DMS53 (cell line): ENCODE results near the gene KRTAP10-6.
"Not testable (repeated sequence)": the region's sequence is repeated elsewhere in the genome, so short reads cannot be mapped to it uniquely, and the experiment has no call there.

Experiments used
- DNase-seq: peaks from one replicate; lab custom pipeline; 2025; lab: John Stamatoyannopoulos, UW

The KRTAP10-6 gene

GRCh38 chr21:44578371-44579055, 13.8 kb downstream of the KRTAP10-6 start:
- no peak for DNase-seq

DNA sequence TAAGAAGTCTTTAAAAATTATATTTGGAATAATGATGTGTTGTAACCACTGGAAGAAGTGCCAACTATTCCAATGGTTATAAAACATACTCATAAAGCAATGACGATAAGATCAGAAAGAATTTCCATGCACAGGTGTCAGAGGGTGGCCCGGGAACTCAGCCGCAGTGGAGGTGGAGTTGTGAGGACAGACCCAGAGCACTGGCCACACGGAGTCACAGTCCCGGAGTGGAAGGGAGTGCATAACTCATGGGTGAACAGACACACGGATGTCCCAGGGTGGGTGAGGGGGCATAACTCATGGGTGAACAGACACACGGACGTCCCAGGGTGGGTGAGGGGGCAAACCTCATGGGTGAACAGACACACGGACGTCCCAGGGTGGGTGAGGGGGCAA, 16.3 kb downstream of the KRTAP10-6 start:
- DNase-seq: no peak

- no peak for DNase-seq
Observed at GRCh38 chr21:44575307-44576024, 16.8 kb downstream of the KRTAP10-6 start.

- peak; percentile 89 for DNase-seq
Observed at GRCh38 chr21:44574457-44575306, 17.6 kb downstream of the KRTAP10-6 start.

DNA sequence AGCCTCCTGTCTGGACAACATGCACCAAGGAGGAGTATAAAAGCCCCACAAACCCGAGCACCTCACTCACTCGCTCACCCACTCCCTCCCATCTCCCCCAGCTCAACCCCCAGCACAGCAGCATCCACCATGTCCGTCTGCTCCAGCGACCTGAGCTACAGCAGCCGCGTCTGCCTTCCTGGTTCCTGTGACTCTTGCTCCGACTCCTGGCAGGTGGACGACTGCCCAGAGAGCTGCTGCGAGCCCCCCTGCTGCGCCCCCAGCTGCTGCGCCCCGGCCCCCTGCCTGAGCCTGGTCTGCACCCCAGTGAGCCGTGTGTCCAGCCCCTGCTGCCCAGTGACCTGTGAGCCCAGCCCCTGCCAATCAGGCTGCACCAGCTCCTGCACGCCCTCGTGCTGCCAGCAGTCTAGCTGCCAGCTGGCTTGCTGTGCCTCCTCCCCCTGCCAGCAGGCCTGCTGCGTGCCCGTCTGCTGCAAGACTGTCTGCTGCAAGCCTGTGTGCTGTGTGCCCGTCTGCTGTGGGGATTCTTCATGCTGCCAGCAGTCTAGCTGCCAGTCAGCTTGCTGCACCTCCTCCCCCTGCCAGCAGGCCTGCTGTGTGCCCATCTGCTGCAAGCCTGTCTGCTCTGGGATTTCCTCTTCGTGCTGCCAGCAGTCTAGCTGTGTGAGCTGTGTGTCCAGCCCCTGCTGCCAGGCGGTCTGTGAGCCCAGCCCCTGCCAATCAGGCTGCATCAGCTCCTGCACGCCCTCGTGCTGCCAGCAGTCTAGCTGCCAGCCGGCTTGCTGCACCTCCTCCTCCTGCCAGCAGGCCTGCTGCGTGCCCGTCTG, 18.5 kb downstream of the KRTAP10-6 start, which contains the start of gene KRTAP10-4:
KRTAP10-4 (plus strand) TSS at position 100 of the 827 bp plus-strand sequence; CDS start at position 130, 30 bp downstream.
- DNase-seq: peak; percentile 30

DNA sequence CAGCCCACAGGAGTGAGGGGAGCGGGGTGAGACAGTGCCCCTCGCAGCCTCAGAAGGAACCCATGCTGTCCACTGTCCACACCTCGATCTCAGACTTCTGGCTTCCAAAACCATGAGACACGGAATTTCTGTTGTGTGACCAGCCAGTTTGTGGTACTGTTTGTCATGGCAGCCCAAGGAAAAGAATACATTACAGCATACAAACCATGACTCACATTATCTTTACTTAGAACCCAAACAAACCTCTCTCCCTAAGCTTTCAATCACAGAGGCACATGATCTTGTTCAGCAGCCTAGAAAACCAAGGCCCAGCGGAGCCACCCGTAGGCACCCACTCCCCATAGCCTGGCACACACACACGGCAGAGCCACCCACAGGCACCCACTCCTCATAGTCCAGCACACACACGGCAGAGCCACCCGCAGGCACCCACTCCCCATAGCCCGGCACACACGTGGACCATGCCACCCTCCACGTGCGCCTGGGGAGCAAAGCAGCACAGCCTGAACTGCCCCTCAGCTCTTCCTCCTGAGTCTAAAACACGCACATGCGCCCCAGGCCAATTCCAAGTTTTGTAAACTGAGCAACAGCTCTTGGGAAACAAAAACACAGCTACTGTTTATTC, 19.2 kb downstream of the KRTAP10-6 start:
- peak; percentile 79 for DNase-seq

DNA sequence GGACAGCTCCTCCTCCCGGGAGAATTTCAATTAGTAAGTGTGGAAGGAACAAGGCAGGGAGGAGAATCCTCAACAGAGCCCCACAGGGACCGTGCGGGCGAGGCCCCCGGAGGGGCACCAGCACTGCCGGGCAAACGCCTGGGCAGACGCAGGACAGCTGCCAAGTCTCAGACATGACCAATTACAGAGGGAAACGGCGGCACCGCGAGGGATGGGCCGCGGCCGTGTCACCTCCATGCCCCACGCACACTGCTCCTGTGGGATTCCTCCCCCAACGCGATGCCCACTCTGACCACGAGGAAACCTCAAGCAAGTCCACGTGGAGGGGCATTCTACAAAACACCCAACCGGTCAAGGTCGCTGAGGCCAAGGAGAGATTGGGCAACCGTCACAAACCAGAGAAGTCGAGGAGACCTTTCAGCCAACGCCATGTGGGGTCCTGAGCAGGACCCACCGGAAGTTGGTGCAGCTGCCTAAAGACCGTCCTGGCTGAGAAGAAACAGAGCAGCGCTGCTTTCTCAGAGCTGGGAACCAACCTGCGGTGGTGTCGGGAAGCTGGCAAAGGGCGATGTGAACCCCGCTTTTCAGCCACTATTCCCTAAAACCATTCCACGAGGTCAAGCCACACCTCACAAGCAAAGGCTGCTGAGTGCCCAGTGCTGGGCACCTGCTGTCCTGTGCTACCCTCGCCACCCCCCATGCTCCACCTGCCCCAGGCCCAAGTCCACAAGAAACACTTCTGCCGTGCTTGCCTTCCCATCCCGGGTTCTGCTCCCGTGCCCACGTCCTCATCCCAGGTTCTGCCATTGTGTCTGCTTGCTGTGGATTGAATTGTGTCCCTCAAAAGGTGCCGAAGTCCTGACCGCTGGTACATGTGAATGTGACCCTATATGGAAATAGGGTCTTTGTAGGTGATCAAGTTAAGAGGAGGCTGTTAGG, 20.2 kb downstream of the KRTAP10-6 start:
- DNase-seq: no peak

- peak; percentile 34 for DNase-seq
Observed at GRCh38 chr21:44571296-44571695, 21.0 kb downstream of the KRTAP10-6 start.

DNA sequence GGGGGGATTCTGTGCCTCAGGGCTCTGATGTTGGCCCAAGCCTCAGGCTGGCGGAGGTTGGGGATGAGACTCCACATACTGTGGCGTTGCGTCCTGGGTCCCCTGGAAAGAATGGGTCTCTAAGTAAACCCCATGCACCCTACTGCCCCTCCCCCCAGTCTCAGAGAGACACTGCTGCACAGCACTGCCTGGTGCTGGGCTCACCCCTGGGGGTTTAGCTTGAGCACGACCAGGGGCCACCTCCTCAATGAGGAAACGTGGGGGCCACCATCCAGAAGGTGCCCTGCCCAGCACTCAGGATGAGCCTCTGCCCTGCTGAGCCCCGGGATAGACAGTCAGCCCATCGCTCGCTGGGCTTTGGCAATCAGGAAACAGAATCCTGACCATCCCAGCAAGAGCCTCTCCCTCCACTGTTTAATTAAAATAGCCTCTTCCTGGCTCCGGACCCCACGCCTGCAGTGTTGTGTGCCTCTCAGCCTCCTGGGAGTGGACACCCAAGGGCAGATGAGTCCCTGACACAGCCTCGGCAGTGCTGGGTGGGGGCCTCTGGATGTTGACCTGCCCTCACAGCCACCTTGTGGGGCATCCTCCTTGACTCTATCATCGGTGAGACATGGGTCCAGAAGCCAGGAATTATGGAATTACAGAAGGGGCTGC, 22.3 kb downstream of the KRTAP10-6 start:
- no peak for DNase-seq

DNA sequence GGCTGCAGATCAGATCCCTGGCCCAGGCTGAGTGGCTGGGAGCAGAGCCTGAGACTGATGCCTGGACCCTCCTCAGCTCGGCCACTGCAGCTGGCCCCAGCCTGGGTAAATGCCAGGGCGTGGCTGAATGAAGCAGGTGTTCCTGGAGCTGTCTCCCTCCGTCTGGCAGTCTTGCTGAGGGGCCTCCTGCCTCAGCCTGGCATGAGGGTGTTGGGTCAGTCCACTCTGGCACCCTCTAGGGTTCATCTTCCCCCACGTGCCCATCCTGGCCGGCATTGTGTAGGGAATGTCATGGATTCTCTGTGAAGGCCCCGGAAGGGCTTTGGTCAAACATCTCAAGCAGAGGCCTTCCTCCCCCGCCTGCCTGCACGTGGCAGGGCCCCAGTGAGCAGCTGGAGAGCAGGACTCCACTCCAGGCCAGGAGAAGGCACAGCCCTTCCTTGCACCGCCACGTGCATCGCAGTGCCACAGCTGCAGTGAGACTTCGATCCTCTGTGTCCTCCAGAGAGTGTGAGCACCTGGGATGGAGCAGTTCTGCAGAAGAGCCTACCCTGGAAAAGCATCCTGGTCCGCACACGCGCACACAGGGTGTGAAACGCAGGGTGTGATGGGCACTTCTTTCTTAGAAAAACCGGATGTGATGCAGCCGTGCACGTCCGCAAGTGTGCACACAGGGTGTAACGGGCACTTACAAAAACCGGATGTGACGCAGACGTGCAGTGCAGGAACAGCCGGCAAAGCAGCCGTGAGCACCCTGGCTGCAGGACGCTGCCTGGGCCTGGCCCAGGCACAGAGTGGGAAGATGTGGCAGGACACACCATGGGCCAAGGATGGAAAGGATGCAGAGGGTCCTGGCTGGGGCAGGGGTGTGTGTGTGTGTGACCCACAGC, 23.4 kb downstream of the KRTAP10-6 start:
- DNase-seq: peak; percentile 58

DNA sequence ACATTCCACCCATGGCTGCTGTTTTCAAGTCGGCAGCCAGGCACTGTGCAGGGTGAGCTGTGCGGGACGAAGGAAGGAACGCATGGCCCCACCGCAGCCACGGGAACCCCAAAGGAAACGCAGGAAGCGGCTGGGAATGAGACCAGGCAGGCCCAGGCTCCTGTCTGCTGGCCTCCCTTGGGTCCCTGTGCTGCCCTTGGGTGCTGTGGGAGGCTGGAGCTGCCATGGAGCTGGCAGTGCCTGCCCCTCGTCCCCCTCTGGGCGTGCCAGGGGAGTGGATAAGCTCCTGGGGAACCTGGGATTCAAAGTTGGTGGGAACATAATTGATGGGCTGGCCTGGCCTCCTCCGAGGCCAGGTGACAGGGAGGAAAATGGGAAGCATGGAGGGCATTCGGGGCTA, 24.0 kb downstream of the KRTAP10-6 start:
- DNase-seq: no peak

DNA sequence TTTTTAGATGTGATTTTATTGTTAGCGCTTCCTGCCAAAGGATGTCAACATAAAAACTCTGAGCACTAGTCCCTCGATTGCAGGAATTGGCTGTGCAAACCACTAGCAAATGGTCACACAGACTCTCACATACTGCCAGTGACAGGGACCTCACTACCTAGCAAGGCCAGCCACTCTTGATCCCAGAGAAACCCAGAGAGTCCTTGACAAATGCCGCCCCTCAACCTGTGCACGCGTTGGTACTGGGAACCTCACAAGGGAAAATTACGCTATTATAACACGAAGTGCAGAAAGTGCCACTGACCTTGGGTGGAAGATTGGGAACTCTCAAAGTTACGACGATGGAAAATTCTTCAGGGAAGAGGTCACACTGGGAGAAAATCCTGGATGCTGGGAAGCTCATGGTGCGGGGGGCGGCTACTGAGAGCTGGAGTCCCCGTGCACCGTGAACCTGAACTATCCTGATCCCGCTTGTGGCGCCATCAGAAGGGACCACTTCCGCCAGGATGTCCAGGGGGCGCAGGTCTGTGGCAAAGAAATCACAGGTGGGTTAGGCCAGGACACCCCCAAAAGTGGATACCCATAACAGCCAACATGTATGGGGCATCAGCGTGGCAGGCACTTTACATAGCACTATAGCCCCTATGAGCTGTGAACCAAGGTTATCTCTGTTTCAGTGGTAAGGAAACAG, 24.7 kb downstream of the KRTAP10-6 start:
- no peak for DNase-seq

DNA sequence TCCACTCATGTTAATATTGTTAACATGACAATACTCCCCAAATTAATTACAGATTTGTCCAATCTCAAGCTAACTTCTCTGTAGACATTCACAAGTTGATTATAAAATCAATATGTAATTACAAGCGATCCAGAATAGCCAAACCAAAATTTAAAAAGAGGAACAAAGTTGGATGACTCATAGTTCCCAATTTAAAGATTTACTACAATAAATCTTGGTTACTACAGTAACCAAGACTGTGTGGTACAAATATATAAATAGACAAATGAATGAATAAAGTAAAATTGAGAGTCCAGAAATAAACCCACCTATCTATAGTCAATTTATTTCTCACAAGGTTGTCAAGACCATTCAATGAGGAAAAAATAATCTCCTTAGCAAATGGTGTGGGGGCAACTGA, 25.9 kb downstream of the KRTAP10-6 start:
- no peak for DNase-seq

DNA sequence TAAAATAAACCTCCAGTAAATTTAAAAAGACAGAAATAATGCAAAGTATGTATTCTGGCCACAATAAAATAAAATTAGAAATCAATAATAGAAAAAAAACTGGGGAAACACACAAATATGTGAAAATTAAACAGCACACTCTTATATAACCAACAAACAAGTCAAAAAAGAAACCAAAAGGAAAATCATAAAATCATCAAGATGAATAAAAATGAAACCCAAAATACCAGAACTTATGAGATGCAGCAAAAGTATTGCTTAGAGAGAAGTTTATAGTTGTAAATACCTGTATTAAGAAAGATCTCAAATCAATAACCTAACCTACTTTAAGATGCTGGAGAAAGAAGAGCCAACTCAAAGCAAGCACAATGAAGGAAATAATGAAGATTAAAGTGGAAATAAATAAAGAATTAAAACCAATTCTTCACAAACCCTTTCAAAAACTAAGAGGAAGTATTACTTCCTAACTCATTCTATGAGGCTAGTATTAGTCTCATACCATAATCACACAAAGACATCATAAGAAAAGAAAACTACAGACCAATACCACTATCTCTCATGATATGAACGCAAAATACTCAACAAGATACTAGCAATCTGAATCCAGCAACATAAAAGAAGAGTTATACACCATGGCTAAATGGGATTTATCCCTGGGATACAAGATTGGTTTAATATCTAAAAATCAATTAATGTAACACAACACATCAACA, 27.3 kb downstream of the KRTAP10-6 start:
- DNase-seq: no peak

DNA sequence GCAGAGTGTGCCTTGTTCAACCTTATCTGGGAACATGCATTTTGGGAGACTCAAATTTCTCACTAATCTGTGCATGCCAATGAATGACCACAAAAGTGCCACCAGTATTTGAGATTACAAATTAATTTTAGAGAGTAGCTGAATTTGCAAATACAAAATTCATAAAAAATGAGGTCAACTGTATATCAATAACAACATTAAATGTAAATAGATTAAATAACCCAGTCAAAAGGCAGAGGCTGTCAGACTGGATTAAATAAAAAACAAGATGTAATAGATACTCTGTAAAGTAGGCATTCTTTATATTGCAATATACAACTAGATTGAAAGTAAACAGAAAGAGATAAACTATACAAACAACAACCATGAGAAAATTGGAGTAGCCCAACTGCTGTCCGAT, 28.2 kb downstream of the KRTAP10-6 start:
- DNase-seq: no peak

GRCh38 chr21:44558695-44559094, 33.6 kb downstream of the KRTAP10-6 start, which contains the start of gene KRTAP10-3:
Gene KRTAP10-3 (minus strand): TSS chr21:44558795. CDS start chr21:44558715, 80 bp downstream.
- DNase-seq: no peak

DNA sequence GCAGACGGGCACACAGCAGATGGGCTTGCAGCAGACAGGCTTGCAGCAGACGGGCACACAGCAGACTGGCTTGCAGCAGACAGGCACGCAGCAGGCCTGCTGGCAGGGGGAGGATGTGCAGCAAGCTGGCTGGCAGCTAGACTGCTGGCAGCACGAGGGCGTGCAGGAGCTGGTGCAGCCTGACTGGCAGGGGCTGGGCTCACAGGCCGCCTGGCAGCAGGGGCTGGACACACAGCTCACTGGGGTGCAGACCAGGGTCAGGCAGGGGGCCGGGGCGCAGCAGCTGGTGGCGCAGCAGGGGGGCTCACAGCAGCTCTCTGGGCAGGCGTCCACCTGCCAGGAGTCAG, 34.0 kb downstream of the KRTAP10-6 start:
- DNase-seq: not testable (repeated sequence)
